DOHH2 (cell line): ENCODE results near the gene ALOX12B.

ENCODE experiments used
- H3F3A ChIP-seq: fragments of 200-600 bp; sonication (generic), shearing (Covaris generic); 2 replicates; pipeline ENCODE4 v1.6.0; 2016; ENCODE audit warnings: antibody characterized with exemption, mild to moderate bottlenecking; ENCODE audit not compliant: control insufficient read depth, insufficient read depth
- H3K27ac ChIP-seq: fragments of 200-600 bp; sonication (generic); 2 replicates; pipeline ENCODE4 v1.5.1; 2014; ENCODE audit warnings: low read depth, mild to moderate bottlenecking, low read length, moderate library complexity
- H3K27me3 ChIP-seq: fragments of 200-600 bp; sonication (generic); 2 replicates; pipeline ENCODE4 v1.6.1; 2014; ENCODE audit warnings: mild to moderate bottlenecking, low read length, mixed read lengths; ENCODE audit not compliant: control insufficient read depth
- H3K36me3 ChIP-seq: fragments of 200-600 bp; sonication (generic); 2 replicates; pipeline ENCODE4 v1.6.1; 2014; ENCODE audit warnings: mild to moderate bottlenecking, low read length, moderate library complexity, mixed read lengths; ENCODE audit not compliant: control insufficient read depth
- H3K4me1 ChIP-seq: fragments of 200-600 bp; sonication (generic); 2 replicates; pipeline ENCODE4 v1.6.1; 2014; ENCODE audit warnings: mild to moderate bottlenecking, low read length, mixed read lengths; ENCODE audit not compliant: control insufficient read depth
- H3K4me2 ChIP-seq: fragments of 200-600 bp; sonication (generic); 2 replicates; pipeline ENCODE4 v1.6.0; 2014; ENCODE audit warnings: mild to moderate bottlenecking, low read length, moderate library complexity
- H3K4me3 ChIP-seq: fragments of 200-600 bp; sonication (generic); 2 replicates; pipeline ENCODE4 v1.5.1; 2014; ENCODE audit warnings: mild to moderate bottlenecking, low read length, mixed read lengths
- H3K79me2 ChIP-seq: fragments of 200-600 bp; sonication (generic); 2 replicates; pipeline ENCODE4 v1.6.1; 2014; ENCODE audit warnings: mild to moderate bottlenecking, low read length, mixed read lengths; ENCODE audit not compliant: control insufficient read depth
- H3K9me2 ChIP-seq: fragments of 200-600 bp; sonication (generic); replicated peaks from 2 replicates; pipeline ENCODE4 v1.6.1; 2014; ENCODE audit warnings: mild to moderate bottlenecking, low read length, mixed read lengths; ENCODE audit not compliant: control insufficient read depth
- H3K9me3 ChIP-seq: fragments of 200-600 bp; sonication (generic); 2 replicates; pipeline ENCODE4 v1.6.1; 2014; ENCODE audit warnings: antibody characterized with exemption, low read length, mixed read lengths; ENCODE audit not compliant: control insufficient read depth, insufficient read depth
- H4K20me1 ChIP-seq: fragments of 200-600 bp; sonication (generic); 2 replicates; pipeline ENCODE4 v1.6.0; 2014; ENCODE audit warnings: low read depth, mild to moderate bottlenecking, antibody characterized with exemption, low read length, moderate library complexity; ENCODE audit not compliant: control insufficient read depth, insufficient read depth
- EZH2phosphoT487 ChIP-seq: fragments of 200-600 bp; sonication (generic); IDR thresholded peaks from 2 replicates; pipeline ENCODE4 v1.6.1; 2017; ENCODE audit warnings: borderline replicate concordance, mild to moderate bottlenecking, antibody characterized with exemption, low read length, moderate library complexity, mixed read lengths
- TF ChIP-seq, protein P1 (sequence below): fragments of 200-600 bp; sonication (generic); IDR thresholded peaks from one replicate; pipeline ENCODE4 v1.5.1; 2014; ENCODE audit warnings: antibody characterized with exemption, mild to moderate bottlenecking, low read depth, low read length; ENCODE audit not compliant: poor library complexity, severe bottlenecking

ALOX12B gene

GRCh38 chr17:8071496-8071895 is 16.0 kb downstream of the ALOX12B start:
- no peak overlapping the region for H3K4me2 ChIP-seq
- H3K4me1 ChIP-seq: peaks cover 6% of the 10 kb centered on the region
- H3K4me3 ChIP-seq: no peak overlapping the region

GRCh38 chr17:8069587-8069860 is 18.0 kb downstream of the ALOX12B start:
- Histone ChIP-seq H3K27ac (no peak overlapping the region), H3K4me3 (no peak overlapping the region), H3F3A (no peaks in the 10 kb centered on the region), H3K9me3 (no peaks in the 10 kb centered on the region), H3K36me3 (no peaks in the 10 kb centered on the region), H4K20me1 (no peaks in the 10 kb centered on the region), H3K27me3 (peaks cover 42% of the 10 kb centered on the region), H3K9me2 (no peaks in the 10 kb centered on the region), H3K4me2 (no peak overlapping the region), H3K4me1 (peaks cover 6% of the 10 kb centered on the region), H3K79me2 (no peaks in the 10 kb centered on the region)
- TF ChIP-seq, protein P1, sequence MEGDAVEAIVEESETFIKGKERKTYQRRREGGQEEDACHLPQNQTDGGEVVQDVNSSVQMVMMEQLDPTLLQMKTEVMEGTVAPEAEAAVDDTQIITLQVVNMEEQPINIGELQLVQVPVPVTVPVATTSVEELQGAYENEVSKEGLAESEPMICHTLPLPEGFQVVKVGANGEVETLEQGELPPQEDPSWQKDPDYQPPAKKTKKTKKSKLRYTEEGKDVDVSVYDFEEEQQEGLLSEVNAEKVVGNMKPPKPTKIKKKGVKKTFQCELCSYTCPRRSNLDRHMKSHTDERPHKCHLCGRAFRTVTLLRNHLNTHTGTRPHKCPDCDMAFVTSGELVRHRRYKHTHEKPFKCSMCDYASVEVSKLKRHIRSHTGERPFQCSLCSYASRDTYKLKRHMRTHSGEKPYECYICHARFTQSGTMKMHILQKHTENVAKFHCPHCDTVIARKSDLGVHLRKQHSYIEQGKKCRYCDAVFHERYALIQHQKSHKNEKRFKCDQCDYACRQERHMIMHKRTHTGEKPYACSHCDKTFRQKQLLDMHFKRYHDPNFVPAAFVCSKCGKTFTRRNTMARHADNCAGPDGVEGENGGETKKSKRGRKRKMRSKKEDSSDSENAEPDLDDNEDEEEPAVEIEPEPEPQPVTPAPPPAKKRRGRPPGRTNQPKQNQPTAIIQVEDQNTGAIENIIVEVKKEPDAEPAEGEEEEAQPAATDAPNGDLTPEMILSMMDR: no peak
- TF ChIP-seq EZH2phosphoT487: no peak

More at GRCh38 chr17:8071496-8071895, 16.0 kb downstream of the ALOX12B start:
- no peaks in the 10 kb centered on the region for H3K9me3 ChIP-seq
- no peaks in the 10 kb centered on the region for H4K20me1 ChIP-seq
- no peaks in the 10 kb centered on the region for H3K36me3 ChIP-seq
- H3K9me2 ChIP-seq: no peaks in the 10 kb centered on the region
- H3K27ac ChIP-seq: no peak overlapping the region
- TF ChIP-seq, protein P1: no peak
- no peak for TF ChIP-seq EZH2phosphoT487
- no peaks in the 10 kb centered on the region for H3F3A ChIP-seq
- H3K79me2 ChIP-seq: no peaks in the 10 kb centered on the region
- peaks cover 45% of the 10 kb centered on the region for H3K27me3 ChIP-seq

DNA sequence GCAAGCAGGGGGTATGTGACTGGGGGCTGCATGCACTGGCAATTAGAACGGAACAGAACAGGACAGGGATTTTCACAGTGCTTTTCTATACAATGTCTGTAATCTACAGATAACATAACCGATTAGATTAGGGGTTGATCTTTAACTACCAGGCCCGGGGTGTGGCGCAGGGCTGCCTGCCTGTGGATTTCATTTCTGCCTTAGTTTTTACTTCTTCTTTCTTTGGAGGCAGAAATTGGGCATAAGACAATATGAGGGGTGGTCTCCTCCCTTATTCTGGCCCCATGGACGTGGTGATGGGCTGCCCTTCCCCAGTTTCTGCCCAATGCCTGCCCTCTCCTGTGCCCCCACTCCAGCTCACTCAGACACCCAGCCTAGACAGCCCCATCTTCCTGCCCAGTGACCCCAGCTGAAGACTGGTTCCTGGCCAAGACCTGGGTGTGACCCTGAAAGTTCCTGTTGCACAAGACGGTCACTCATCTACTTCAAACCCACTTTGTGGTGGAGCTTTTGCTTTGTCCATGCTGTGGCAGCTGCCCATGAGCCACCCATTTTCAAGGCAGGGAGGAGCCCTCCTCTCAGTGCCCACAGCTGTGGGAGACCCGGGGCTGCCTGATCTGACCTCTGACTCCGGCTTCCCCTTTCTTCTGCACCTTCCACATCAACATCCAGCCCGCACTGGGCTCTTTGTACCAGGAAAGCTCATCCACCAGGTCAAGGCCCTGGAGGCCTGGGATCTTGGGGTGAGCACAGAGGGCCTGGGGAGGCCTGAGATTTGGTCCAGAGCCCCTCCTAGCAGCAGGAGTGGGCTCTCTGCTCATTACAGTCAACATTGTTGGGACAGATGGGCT is 18.6 kb downstream of the ALOX12B start:
- H4K20me1 ChIP-seq: no peaks in the 10 kb centered on the region
- H3K9me2 ChIP-seq: no peaks in the 10 kb centered on the region
- H3K27me3 ChIP-seq: peaks cover 41% of the 10 kb centered on the region
- H3K36me3 ChIP-seq: no peaks in the 10 kb centered on the region
- no peak overlapping the region for H3K4me3 ChIP-seq
- H3K79me2 ChIP-seq: no peaks in the 10 kb centered on the region
- H3K9me3 ChIP-seq: no peaks in the 10 kb centered on the region
- H3K4me2 ChIP-seq: no peak overlapping the region
- no peak for TF ChIP-seq EZH2phosphoT487
- no peaks in the 10 kb centered on the region for H3F3A ChIP-seq
- H3K27ac ChIP-seq: no peak overlapping the region
- H3K4me1 ChIP-seq: peaks cover 6% of the 10 kb centered on the region

DNA sequence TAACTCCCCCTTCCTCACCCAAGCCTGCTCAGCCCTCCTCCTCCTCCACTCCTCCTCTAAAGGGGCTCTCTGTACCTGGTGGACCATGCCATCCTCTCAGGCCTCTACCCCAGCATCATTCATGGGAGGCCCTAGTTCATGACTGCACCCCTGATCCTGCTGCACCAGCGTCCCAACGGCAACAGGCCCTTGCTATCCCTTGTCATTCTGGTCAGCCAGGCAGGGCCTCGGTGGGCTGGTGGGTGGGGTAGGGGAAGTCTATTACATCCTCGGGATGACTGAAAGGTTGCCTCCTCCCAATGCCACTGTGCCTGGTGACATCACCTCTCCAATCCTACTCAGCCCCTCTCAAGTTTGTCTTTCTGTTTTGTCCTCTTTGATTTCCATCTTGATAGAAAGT is 19.7 kb downstream of the ALOX12B start:
- no peaks in the 10 kb centered on the region for H4K20me1 ChIP-seq
- H3K27me3 ChIP-seq: peaks cover 39% of the 10 kb centered on the region
- H3F3A ChIP-seq: no peaks in the 10 kb centered on the region
- no peaks in the 10 kb centered on the region for H3K79me2 ChIP-seq
- no peak overlapping the region for H3K27ac ChIP-seq
- H3K9me2 ChIP-seq: no peaks in the 10 kb centered on the region
- no peaks in the 10 kb centered on the region for H3K9me3 ChIP-seq
- TF ChIP-seq EZH2phosphoT487: no peak
- TF ChIP-seq, protein P1: no peak
- H3K4me3 ChIP-seq: no peak overlapping the region
- no peaks in the 10 kb centered on the region for H3K4me1 ChIP-seq
- H3K36me3 ChIP-seq: no peaks in the 10 kb centered on the region
- no peak overlapping the region for H3K4me2 ChIP-seq
